Hindlimb muscle (tissue), 1 donor: ENCODE results near the gene NRF1. TPM values are rescaled to one million over a fixed set of nuclear protein-coding genes. Genes with fewer than 3 reads are reported as not detected.
"Not testable (repeated sequence)": the region's sequence is repeated elsewhere in the genome, so short reads cannot be mapped to it uniquely, and the experiment has no call there.

ENCODE experiments used
- DNase-seq: peaks from one replicate; pipeline ENCODE4 v3.0.0-alpha.2; 2013
- polyA plus RNA-seq: library from polyadenylated mRNA; unstranded; fragments of 120-200 nt; gene quantifications from one replicate; pipeline ENCODE4 v1.2.1, GENCODE V29; 2013; ENCODE audit not compliant: insufficient read length

NRF1 gene
- polyA plus RNA-seq, 1 donor = 14.7 TPM

DNA sequence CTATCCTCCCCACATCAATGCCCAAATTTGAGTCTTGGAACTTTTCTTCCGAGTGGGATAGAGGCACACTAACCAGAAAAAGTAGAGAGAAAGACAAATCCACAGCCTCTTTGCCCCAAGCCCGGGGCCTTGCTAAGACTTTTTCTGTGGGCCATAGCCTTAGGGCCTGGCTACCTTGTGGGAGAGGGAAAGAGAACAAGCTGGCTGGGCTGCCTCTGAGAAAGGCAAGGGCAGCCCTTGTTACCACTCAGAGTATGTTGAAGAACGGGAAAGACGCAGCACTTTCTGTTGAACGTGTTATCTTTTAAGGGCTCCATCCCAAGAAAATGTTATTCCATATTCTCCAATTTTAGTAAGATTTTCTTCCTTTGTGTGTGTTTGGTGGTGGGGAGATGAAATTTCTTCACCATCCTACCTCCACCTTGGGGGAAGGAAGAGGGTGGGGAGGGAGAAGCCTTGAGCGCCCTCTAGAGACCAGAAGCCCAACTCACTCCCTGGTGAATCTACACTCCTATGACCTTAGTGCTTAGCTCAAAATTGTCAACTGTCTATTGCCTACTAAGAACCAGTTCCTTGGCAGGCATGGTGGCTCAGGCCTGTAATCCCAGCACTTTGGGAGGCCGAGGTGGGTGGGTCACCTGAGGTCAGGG lies 3.9 kb upstream of the NRF1 start:
- no peak for DNase-seq

GRCh38 chr7:129609666-129610065 lies 1.9 kb upstream of the NRF1 start:
- no peak for DNase-seq

DNA sequence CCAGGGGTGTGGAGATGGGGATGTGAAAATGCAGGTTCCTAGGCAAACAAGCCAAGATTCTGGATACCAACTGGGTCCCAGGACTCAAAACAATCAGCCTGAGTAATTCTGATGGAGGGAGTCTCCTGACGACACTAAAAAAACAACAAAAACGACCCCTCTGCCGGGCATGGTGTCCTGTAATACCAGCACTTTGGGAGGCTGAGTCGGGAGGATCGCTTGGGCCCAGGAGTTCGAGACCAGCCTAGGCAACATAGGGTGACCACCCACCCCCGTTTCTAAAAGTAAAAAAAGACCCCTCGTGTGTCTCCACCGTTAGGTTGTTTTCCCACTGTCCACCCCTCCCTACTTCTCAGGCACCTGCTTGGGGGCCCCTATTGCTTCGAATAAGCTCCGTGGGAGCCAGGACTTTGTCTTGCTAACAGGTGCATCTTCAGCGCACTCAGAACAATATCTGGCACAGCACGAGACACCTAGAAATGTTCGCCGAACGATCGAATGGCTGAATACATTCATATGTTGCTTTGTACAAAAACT lies 743 bp upstream of the NRF1 start:
- DNase-seq = peak; percentile 9

- DNase-seq = peak; percentile 48
Observed at GRCh38 chr7:129612112-129613015, 844 bp downstream of the NRF1 start.

DNA sequence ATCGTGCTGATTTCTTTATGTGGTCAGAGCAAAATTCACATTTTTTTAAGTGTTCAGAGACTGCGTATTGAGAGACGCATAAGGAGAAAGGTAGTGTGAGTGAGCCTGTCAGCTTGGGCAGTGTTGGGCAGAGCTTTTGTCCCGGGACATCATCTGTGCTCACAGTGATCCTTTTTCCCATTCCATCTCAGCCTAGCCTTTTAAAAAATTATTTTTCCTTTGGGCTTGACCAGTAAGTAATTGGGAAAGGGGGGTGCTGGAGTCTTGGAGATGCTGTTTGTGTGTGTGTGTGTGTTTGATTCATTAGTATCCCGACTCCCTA lies 1.5 kb downstream of the NRF1 start:
- DNase-seq = no peak

GRCh38 chr7:129615018-129615417 lies 3.5 kb downstream of the NRF1 start:
- no peak for DNase-seq

DNA sequence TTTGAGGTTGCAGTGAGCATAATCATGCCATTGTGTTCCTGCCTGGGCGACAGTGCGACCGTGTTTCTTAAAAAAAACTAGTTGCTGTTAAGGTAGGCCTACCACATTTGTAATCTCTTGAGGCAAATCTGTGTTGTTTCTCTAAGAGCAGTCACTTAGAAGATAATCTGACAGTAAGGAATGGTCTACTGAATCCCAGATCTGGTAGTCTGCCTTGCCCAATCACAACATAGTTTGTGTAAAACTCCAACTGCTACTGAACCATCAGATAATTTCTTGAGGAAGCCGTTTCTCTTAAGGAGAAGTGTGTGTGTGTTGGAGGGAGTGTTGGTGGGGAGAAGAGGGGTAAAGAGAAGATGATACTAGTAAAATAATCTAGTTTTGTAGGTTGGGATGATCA lies 5.0 kb downstream of the NRF1 start:
- DNase-seq = no peak

GRCh38 chr7:129617178-129617577 lies 5.7 kb downstream of the NRF1 start:
- no peak for DNase-seq

GRCh38 chr7:129617652-129618051 lies 6.1 kb downstream of the NRF1 start:
- DNase-seq = no peak

- DNase-seq = no peak
Observed at GRCh38 chr7:129626896-129627295, 15.4 kb downstream of the NRF1 start.

GRCh38 chr7:129630341-129630740 lies 18.8 kb downstream of the NRF1 start:
- no peak for DNase-seq

DNA sequence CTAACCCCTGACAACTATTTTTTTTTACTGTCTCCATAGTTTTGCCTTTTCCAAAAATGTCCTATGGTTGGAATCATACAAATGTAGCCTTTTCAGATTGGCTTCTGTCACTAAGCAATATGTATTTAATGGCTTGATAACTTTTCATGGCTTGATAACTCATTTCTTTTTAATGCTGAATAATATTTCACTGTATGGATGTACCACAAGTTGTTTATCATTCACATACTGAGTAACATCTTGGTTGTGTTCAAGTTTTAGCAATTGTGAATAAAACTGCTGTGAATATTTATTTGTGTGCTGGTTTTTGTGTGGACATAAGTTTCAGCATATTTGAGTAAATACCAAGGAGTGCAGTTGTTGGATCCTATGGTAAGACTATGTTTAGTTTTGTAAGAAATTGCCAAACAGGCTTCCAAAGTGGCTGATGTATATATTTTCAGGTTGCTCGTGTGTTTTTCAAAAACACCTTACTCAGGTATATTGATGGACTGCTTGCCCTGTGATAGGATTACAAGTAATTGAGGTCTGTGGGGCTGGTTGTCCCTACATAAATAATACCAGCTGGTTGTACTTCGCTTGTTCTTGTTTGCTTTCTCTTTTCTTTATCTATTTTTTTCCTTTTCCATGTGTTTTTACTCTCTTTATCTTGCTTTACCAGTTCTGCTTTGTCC lies 23.0 kb downstream of the NRF1 start:
- no peak for DNase-seq

DNA sequence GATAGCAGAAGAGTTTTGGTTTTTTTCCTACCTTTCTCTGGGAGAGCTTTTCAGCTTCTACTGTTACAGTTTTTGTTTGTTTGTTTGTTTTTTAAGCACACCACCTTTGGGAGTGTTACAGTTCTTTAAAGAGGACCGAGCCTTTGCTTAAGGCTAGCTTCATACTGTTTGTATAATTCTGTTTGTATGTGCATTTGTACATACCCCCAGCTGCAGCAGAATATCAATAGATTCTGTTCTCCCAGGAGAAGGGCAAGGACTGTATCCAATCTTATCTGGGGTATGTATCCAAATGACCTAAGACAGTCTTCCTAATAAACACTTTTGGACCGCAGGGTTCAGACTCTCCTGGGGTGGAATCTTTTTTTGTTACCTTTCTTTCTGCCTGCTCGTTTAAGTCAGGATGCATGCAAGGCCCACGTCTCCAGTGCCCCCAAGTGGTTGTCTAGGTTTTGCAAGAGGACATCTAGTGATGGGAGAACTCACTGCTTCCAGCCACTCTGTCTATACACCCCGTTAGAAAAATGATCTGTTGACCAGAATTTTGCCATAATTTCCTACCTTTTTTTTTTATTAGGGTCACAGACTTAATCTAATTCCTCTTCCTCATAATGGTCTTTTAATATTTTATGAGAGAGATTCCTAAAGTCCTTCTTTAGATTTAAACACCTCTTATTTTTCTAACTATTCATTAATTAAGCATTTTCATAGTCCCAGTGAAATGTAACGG lies 23.9 kb downstream of the NRF1 start:
- DNase-seq = peak; percentile 40

DNA sequence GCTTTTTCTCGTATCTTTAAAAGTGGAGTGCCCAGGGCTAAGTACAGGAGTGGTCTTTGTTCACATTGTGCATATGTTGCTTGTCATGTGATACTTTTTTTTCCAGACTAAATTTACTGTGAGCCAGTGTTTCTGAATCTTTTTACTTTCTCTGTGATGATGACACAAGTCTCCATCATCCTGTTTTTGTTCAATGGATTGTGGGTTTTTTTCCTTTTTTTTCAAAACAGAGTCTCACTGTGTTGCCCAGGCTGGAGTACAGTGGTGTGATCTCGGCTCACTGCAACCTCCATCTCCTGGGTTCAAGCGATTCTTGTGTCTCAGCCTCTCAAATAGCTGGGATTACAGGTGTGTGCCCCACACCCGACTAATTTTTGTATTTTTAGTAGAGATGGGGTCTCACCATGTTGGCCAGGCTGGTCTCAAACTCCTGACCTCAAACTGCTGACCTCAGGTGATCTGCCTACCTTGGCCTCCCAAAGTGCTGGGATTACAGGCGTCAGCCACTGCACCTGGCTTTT lies 24.6 kb downstream of the NRF1 start:
- DNase-seq = not testable (repeated sequence)

DNA sequence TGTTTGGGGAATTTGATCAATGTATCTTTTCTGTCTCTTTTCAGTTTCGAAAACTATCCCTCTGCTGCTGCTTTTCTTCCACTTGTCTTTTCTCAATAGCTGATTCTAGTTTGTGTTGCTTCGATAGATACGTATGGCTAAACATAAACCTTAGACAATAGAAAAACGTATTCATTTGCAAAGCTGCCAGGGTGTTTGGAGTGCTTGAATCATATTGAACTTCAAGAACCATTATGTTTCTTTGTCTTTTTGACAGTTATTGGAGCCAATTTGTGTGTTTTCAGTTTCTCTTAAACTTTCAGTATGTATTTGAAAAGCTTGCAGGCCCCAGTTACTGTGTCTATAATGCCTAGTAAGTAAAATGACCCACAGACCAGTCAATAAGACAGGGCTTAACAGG lies 25.1 kb downstream of the NRF1 start:
- no peak for DNase-seq

- no peak for DNase-seq
Observed at GRCh38 chr7:129640400-129640799, 28.9 kb downstream of the NRF1 start.

DNA sequence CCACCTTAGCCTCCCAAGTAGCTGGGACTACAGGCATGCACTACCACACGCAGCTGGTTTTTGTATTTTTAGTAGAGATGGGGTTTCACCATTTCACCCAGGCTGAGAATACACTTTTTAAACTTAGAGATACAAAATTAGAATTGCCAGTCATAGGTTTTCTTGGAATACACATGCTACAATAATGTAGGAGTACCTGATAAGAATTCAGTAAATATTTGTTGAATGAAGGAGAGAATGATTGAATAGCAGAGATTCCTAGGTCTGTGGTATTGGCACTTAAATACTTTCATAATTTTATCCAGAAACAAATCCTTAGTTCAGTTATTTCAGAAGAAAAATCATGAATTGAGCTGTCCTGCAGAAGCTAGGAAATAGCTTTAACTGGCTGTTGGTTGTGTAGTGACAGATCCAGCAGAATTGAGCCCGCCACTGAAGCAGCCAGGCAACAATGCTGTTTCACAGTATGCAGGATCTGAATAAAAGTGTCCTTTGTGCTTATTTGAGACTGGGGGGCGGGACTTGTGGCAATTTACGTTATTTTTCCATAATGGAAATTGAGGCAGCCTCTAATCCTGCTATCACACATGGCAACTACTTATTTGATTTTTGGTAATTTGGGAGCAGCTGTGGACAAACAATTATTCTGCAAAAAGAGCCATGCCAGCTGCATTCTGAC lies 31.5 kb downstream of the NRF1 start:
- DNase-seq = no peak

DNA sequence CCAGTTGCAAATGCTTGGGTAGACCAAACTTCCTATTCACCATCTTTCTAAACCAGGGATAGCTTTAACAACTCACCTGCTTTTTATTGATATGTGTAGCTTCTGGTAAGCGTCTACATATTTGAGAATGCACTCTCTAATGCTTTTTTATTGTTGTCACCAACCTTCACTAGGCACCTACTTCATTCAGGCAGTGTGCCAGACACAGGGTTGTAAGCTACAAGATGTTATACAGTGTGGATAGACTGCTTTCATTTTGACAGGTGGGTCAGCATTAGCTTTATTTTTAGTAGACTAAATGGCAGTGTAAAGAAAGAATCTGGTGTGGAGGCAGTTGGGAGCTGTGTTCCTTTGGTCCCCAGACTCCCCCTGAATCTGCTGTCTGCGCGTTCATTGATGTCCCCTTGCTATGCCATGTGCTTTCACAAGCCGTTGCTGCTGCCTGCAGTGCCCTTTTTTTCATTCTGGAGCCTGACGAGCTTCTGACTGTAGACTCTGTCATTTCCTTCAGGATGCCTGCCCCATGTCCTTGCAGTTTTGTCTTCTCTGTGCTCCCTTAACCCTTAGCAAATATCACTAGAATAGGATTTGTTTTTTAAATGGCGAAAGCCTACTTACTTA lies 32.1 kb downstream of the NRF1 start:
- DNase-seq = no peak

DNA sequence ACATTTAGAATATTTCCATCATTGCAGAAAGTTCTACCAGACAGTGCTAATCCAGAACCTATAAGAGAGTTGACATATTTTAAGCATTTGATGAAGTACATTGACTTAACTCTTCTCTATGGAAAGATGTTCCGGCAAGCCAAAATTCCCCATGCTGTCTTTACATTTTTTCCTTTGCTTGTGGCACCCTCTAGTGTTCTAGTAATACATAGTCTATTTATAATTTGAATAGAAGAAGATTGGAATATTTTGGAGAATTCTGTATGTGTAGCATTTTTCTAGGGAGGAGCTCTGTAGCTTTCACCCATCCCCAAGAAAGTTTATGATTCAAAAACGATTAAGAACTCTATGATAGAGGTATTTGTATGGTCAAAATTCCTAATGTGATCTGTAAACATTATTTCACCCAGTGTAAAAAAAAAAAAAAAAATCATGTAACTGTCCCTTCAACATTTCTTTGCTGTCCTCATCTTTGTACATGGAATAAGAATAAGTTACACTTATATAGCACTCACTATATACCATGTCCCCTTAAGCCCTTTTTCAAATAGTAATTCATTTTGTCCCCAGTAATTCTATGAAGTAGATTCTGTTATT lies 33.2 kb downstream of the NRF1 start:
- DNase-seq = peak; percentile 67

DNA sequence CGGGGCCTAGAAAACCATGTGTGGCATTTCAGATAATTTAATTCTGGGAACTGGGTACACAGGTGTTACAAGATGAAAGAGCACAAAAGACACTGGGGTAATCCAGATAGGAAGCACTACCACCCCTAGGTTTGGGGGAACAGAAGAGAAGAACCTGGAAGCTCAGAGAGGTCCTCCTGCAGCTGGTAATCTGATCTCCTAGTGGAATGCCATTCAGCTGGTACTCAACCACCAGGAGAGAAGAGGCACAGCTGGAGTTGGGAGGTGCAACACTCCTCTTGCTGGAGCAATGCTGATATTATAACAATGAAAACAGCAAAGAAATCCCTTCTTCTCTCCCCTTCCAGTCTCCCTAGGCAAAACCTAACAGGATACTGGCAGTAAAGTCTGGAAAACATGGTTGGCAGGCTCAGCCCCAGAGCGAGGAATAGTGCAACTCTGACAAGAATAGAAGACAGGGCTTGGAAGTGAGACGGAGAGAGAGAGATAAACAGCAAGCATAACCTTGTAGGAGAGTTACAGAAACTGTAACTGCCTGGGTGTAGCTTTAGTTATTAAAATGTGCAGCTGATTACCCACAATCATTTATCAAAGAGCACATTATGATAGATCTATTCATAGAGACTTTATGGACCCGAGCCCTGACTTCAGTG lies 35.0 kb downstream of the NRF1 start:
- DNase-seq = no peak
